HG03565 (cell line): ENCODE results near the gene SPATA21.
A peak's percentile ranks its signal among the peaks of the same experiment; 100 is the strongest.

Experiments
- ATAC-seq: cut with Tn5 transposase; IDR thresholded peaks from one replicate; pipeline ENCODE4 v1.9.1; 2021; ENCODE audit warnings: mild to moderate bottlenecking, moderate library complexity; ENCODE audit not compliant: unreplicated experiment

The SPATA21 gene

DNA sequence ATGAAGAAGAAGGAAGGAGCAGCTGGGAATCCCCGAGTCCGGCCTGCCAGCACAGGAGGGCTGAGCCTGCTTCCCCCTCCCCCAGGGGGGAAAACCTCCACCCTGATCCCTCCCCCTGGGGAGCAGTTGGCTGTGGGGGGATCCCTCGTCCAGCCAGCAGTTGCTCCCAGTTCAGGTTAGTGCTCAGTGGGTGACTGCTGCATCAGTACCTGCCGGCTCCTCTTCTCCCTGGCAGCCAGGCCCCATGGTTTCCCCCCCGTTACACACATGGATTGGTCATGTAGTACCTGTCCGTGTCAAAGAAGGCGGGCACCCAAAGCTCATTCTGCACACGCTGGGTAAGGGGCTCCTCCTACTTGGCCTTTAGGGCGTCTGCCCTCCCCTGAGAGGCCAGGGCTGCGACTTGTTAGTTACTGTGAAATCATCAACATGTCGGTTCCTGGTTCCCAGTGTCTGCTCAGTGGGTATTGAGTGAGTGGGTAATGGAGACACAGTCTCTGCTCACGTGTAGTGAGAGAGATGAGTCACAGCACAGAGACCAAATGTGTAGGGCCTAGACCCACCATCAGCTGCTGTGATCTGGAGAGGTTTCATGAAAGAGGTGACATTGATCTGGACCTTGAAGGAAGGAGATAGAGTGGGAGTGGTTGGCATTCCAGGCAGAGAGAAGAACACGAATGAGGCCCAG, 14.8 kb upstream of the SPATA21 start:
- ATAC-seq, result no peak

- ATAC-seq, result no peak
These were observed 13.7 kb upstream of the SPATA21 start for GRCh38 chr1:16450863-16451481.

DNA sequence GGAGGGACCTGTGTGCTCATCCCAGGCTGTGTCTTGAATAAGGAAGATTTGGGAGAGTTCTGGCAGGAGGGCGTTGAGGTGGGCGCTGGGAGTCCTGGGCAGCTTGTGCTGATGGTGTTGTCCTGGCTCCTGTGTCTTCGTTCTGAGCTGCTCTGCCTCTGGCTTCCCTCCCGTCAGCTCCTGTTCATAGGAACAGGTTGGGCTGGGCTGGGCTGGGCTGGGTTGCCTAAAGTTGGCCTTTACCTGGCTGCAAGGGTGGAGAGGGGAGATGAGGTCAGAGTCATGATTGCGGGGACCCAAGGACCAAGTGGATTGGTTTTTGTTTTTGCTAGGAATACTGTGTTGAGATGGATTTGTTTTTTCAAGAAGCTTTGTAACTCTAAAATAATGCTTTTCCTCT, 12.4 kb upstream of the SPATA21 start:
- ATAC-seq, result no peak

DNA sequence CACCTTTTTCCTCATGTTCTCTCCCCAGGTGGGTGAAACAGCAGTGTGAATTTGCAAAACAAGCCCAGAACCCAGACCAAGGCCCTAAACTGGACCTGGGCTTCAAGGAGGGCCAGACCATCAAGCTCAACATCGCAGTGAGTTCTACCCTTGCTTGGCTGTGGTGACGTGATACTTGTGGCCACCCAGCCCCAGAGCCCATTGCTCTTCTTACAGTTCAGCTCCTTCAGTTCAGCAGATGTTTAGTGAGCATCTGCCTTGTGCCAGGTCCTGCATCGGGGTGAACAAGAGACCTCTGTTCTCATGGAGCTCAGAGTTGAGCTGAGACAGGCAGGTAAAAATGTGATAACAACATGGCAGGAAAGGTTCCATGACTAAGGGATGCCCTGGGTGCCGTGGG, 11.8 kb upstream of the SPATA21 start:
- ATAC-seq, result no peak

DNA sequence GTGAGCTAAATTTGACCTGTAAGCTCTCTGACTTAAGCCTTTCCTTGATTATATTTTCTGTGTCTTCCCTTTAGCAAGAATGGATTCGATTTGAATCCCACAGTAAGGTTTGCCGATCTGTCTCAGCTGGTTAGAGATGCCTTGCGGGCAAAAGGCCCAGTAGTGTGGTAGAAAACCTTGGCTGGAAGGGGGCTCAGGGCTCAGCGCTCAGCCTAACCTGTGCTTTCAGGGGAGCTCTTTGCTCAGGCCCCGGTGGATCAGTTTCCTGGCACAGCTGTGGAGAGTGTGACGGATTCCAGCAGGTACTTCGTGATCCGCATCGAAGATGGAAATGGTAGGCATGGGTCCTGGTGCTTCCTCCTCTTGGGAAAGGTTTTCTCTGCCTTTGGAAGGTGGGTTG, 10.4 kb upstream of the SPATA21 start:
- no peak for ATAC-seq

DNA sequence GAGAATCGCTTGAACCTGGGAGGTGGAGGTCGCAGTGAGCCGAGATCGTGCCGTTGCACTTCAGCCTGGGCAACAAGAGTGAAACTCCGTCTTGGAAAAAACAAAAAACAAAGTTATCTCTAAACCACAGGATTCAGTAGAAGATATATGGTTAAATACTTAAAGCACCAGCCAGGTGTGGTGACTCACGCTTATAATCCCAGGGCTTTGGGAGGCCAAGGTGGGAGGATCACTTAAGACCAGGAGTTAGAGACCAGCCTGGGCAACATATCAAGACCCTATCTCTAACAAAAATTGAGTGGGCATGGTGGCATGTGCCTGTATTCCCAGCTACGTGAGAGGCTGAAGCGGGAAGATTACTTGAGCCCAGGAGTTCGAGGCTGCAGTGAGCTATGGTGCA, 8.9 kb upstream of the SPATA21 start:
- no peak for ATAC-seq

GRCh38 chr1:16445052-16445451, 7.8 kb upstream of the SPATA21 start:
- ATAC-seq, result no peak

DNA sequence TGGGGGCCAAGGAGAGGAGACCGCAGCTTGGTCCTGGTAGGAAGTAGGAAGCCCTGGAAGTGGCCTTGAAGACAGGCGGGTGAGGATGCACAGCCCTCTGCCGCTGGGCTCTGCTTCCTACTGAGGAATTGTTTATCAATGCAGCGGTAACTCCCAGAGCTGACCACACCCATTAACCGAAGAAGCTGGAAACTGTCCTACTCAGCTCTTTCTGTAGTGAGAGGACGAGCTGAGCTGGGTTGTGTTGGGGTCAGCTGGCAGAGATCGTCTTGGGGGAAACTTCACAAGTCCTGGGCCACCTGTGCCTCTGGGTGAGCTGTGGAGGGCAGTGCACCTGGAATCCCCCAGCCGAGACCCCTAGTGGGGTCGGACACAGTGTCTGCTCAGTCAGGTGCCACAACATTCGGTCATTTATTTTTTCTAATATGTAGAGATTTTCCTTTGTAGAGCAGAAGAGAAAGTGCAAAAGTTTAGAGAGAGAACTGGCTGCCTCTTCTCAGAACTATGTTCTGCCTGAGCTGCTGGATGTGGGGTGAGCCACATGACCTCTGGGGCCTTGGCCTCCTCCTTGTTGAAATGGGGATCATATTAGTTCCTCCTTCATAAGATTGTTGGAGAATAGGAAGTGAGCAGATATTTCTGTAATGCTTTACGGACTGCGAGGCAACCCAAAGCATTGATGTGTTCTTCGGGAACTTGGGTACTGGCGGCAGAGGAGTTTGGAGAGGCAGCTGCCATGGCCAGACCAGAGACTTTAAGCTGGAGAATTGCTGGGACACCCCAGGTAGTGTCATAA, 6.9 kb upstream of the SPATA21 start:
- no peak for ATAC-seq

- no peak for ATAC-seq
These were observed 5.7 kb upstream of the SPATA21 start for GRCh38 chr1:16442941-16443340.

DNA sequence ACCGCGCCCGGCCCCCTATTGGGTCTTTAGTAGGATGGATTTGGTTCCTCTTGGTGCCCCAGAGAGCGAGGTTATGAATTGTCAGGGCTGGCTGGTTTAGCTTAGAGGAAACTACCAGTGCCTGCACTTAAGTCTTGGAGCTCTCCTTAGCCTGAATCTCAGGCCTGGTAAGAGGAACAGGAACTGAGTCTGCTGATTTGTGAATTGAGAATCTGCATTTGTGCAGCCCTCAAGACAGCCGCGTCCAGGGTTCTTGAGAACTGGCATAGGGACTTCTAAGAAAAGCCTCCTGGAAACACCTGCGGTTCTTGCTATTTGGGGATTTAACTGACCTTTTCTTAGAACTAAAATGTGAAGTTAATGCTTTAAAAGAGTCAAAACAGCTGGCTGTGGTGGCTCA, 5.0 kb upstream of the SPATA21 start:
- ATAC-seq, result no peak

GRCh38 chr1:16441282-16441665, 4.0 kb upstream of the SPATA21 start:
- no peak for ATAC-seq

DNA sequence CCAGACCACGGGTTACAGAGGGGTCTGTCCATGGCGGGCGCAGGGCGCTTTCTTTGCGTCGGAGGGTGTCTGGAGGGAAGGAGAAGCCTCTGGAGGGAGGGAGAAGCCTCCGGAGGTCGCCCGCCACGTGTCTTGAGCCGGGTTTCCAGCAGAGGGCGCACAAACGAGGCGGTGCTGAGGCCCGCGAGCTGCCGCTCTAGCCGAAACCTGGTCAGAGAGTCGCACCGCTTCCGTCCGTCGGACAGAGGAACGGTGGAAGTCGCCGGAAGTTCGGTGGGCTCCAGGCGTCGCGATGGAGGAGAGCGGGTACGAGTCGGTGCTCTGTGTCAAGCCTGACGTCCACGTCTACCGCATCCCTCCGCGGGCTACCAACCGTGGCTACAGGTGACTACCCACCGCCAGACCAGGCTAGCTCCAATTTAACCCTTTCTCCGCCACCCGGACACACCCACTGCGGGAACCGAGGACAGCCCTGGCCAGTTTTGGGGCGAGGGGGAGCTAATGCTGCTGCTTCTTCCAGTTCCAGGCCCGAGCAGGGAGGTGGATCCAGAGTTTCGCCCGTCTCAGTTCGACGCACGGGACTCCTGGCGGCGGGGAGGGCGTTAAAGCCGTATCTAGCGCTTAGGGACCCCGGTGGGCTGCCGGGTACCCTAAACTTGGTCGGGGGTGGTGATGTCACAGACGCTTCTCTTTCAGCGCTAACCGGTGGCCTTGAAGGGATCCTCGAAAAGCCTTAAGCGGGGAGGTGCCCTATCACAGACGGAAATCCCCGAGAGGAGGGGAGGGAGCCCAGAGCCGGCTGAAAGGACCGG, 3.5 kb upstream of the SPATA21 start, which contains the start of gene NECAP2:
NECAP2 (plus strand) TSS at position 255 of the 812 bp plus-strand sequence; CDS start at position 293, 38 bp downstream.
- ATAC-seq, result peak; percentile 88

GRCh38 chr1:16440131-16440469, 2.9 kb upstream of the SPATA21 start:
- ATAC-seq, result no peak

- no peak for ATAC-seq
These were observed 1.7 kb upstream of the SPATA21 start for GRCh38 chr1:16438924-16439323.

GRCh38 chr1:16438516-16438915, 1.3 kb upstream of the SPATA21 start:
- no peak for ATAC-seq

- no peak for ATAC-seq
These were observed 2.7 kb downstream of the SPATA21 start for GRCh38 chr1:16434501-16434900.

GRCh38 chr1:16434007-16434406, 3.2 kb downstream of the SPATA21 start:
- no peak for ATAC-seq

- no peak for ATAC-seq
These were observed 4.2 kb downstream of the SPATA21 start for GRCh38 chr1:16433030-16433429.

- ATAC-seq, result no peak
These were observed 6.6 kb downstream of the SPATA21 start for GRCh38 chr1:16430606-16431005.

GRCh38 chr1:16425125-16426025, 11.8 kb downstream of the SPATA21 start:
- ATAC-seq, result no peak
